ENCODE measurements around the gene TMSB4X.
A peak's percentile ranks its signal among the peaks of the same experiment; 100 is the strongest.
"Not testable (repeated sequence)": the region's sequence is repeated elsewhere in the genome, so short reads cannot be mapped to it uniquely, and the experiment has no call there.

Gene TMSB4X

DNA sequence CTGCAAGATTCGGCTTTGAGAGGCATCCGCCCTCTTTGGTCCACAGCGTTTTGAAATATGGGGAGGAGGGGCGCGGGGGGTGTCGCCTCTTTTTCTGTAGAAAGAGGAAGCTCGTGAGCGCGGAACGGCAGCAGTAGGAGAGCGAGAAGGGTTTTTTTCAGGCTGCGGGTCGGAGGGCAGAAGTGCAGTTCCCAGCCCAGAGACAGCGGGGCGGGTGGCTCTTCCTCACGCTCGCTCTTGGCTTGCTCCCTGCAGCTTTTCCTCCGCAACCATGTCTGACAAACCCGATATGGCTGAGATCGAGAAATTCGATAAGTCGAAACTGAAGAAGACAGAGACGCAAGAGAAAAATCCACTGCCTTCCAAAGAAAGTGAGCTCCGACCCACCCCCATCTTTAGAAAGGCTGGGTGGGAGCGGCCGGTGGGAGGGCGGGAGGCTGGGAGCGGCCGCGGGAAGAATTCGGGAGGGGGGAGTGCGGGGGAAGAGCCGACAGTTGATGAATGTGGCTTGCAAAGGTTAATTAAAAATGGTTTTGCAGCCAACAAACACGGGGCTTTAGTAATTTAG lies 1.2 kb downstream of the TMSB4X start:
- Histone ChIP-seq H3K36me3 (ENCODE audit: control insufficient read depth, insufficient read depth, low read length) (no peaks in the 10 kb centered on the region; the same call in 1 of the 2 replicates), H3K4me3 (replicated peaks; ENCODE audit: low read depth, low read length) (peak overlapping the region; percentile 91), H3K27me3 (replicated peaks; ENCODE audit: control insufficient read depth, insufficient read depth, low read length) (no peaks in the 10 kb centered on the region)
- TF ChIP-seq, protein P1, sequence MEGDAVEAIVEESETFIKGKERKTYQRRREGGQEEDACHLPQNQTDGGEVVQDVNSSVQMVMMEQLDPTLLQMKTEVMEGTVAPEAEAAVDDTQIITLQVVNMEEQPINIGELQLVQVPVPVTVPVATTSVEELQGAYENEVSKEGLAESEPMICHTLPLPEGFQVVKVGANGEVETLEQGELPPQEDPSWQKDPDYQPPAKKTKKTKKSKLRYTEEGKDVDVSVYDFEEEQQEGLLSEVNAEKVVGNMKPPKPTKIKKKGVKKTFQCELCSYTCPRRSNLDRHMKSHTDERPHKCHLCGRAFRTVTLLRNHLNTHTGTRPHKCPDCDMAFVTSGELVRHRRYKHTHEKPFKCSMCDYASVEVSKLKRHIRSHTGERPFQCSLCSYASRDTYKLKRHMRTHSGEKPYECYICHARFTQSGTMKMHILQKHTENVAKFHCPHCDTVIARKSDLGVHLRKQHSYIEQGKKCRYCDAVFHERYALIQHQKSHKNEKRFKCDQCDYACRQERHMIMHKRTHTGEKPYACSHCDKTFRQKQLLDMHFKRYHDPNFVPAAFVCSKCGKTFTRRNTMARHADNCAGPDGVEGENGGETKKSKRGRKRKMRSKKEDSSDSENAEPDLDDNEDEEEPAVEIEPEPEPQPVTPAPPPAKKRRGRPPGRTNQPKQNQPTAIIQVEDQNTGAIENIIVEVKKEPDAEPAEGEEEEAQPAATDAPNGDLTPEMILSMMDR (IDR thresholded peaks at IDR 0.05; ENCODE audit: insufficient read depth, low read length, poor library complexity, severe bottlenecking), result no peak
- peak; percentile 64 for DNase-seq (ENCODE audit: extremely low read depth, insufficient read length)

DNA sequence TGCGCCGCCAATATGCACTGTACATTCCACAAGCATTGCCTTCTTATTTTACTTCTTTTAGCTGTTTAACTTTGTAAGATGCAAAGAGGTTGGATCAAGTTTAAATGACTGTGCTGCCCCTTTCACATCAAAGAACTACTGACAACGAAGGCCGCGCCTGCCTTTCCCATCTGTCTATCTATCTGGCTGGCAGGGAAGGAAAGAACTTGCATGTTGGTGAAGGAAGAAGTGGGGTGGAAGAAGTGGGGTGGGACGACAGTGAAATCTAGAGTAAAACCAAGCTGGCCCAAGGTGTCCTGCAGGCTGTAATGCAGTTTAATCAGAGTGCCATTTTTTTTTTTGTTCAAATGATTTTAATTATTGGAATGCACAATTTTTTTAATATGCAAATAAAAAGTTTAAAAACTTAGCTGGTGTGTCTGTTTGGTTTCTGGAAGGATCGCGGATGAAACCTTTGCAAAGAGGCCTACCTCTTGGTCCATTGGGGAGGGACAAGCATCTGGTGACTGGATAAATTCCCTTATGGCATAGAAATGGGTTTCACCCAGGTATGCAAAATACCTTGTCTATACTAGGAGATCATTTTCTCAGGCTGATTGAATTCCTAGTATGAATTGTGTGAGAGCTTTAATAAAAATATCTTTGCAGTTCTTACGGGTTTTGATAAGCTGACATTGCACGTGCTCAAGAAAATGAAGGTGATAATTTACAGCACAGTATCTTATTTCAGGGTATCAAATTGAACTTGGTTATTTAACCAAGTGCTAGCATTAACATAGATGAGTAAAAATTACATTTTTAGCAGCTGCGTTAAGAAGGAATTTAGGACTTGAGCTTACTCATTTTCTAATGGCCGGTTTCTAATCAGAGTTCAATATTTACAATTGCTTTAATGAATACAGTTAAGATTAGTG lies 2.2 kb downstream of the TMSB4X start:
- H3K27me3 ChIP-seq (replicated peaks; ENCODE audit: control insufficient read depth, insufficient read depth, low read length); H3K36me3 ChIP-seq (ENCODE audit: control insufficient read depth, insufficient read depth, low read length): not testable (repeated sequence)
- DNase-seq (ENCODE audit: extremely low read depth, insufficient read length), result peak; percentile 69
- H3K4me3 ChIP-seq (replicated peaks; ENCODE audit: low read depth, low read length), result peak overlapping the region; percentile 91

DNA sequence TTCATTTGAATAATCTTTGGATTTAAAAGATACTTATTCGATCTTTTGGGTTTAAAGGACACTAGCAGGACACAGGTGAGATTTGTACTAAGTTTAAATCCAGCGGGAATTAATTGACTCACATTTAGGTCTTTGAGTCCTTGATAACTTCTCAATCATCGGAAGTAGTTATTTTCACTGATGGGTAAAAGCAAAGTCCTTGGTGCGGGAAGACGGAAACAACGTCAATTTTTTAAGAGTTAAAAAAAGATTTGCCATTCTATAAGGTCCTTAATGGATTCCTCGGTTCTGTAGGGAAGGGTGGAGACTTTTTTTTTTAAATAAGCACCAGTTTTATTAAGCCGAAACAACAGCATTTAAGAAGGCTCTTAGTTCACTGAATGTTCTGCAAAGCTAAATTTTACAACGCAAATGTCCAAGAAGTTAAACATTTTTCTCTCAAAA lies 2.9 kb downstream of the TMSB4X start:
- H3K36me3 ChIP-seq (ENCODE audit: control insufficient read depth, insufficient read depth, low read length), result no peaks in the 10 kb centered on the region; the same call in 1 of the 2 replicates
- TF ChIP-seq, protein P1 (IDR thresholded peaks at IDR 0.05; ENCODE audit: insufficient read depth, low read length, poor library complexity, severe bottlenecking), result no peak
- H3K27me3 ChIP-seq (replicated peaks; ENCODE audit: control insufficient read depth, insufficient read depth, low read length), result no peaks in the 10 kb centered on the region
- H3K4me3 ChIP-seq (replicated peaks; ENCODE audit: low read depth, low read length), result peak overlapping the region; percentile 91
- DNase-seq (ENCODE audit: extremely low read depth, insufficient read length), result peak; percentile 49

DNA sequence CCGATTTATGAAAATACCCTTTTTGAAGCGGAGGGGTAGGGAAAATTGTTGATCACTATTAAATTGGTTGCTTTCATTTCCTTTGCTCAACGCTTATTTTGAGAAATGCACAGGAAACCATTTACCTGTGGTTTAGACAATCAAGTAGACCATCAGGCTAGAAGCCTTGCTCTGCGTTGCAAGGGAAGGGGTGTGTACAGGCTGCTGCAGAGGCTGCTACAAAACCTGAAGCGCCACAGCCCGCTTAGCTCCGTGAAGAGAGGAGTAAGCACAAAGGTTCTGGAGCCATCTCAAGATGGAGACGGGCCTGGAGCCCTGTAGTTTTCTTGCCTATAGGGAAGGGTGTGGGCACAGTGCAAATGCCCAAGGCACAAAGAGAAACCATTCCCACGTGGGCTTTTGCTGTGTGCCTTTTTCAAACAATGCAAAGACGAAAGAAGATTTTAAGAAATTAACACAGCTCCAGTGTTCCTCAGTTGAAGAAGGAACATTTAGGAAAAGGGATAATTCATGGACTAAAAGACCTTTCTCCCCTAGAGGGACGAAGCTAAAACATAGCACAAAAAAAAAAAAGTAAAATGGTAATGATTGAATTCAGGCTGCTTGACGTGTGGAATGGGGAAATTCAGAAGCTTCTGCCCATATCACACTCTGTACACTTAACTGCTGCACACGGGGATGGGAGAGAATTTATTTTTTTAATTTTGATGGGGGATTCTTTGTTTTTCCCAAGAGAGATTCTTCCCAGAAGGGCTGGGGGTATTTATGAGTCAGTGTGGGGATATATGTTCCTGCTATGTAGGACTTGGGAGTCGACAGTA lies 3.5 kb downstream of the TMSB4X start:
- TF ChIP-seq, protein P1 (IDR thresholded peaks at IDR 0.05; ENCODE audit: insufficient read depth, low read length, poor library complexity, severe bottlenecking), result no peak
- H3K4me3 ChIP-seq (replicated peaks; ENCODE audit: low read depth, low read length), result peak overlapping the region; percentile 91

DNA sequence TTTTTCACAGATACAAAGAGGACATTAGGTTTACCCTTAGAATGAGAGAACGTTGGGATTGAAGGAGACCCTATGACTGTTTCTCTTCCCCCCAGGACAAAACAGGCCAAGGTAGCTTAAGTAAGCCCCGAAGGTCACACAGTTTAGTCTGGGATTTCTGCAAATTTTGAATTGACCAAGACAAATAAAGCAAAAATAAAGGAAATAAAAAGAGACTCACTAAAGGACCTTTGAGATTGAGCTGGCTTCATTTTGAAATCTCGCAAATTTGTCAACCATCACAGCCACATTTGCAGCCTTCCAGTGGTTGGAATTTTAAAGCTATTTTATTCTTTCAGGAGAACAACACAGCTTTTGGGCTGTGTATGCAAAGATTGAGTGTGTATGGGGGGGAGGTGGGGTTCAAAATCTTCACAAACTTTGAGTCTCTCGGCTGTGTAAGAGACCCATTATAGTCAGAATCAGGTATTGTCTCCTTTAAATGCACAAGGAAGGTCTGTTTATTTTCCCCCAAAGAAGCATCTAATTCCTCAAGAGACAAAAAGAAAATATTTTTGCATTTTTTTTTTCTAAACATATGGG lies 4.2 kb downstream of the TMSB4X start:
- TF ChIP-seq, protein P1 (IDR thresholded peaks at IDR 0.05; ENCODE audit: insufficient read depth, low read length, poor library complexity, severe bottlenecking), result no peak
- no peaks in the 10 kb centered on the region for H3K27me3 ChIP-seq (replicated peaks; ENCODE audit: control insufficient read depth, insufficient read depth, low read length)
- DNase-seq (ENCODE audit: extremely low read depth, insufficient read length), result no peak
- no peaks in the 10 kb centered on the region; the same call in 1 of the 2 replicates for H3K36me3 ChIP-seq (ENCODE audit: control insufficient read depth, insufficient read depth, low read length)
- H3K4me3 ChIP-seq (replicated peaks; ENCODE audit: low read depth, low read length), result peak overlapping the region; percentile 91

More for the DNA sequence above, 3.5 kb downstream of the TMSB4X start:
- no peaks in the 10 kb centered on the region for H3K27me3 ChIP-seq (replicated peaks; ENCODE audit: control insufficient read depth, insufficient read depth, low read length)
- H3K36me3 ChIP-seq (ENCODE audit: control insufficient read depth, insufficient read depth, low read length), result no peaks in the 10 kb centered on the region; the same call in 1 of the 2 replicates
- peak; percentile 83 for DNase-seq (ENCODE audit: extremely low read depth, insufficient read length)

All from GM06990 (cell line).